Activated effector memory CD4-positive, alpha-beta T cell treated with Interleukin-2 at 50 U/mL for 16 hours (primary cell): ENCODE measurements around the gene PROX1.

Source experiments
- DNase-seq: peaks from one replicate; pipeline ENCODE4 v3.0.0-alpha.2; 2020

PROX1 gene, protein sequence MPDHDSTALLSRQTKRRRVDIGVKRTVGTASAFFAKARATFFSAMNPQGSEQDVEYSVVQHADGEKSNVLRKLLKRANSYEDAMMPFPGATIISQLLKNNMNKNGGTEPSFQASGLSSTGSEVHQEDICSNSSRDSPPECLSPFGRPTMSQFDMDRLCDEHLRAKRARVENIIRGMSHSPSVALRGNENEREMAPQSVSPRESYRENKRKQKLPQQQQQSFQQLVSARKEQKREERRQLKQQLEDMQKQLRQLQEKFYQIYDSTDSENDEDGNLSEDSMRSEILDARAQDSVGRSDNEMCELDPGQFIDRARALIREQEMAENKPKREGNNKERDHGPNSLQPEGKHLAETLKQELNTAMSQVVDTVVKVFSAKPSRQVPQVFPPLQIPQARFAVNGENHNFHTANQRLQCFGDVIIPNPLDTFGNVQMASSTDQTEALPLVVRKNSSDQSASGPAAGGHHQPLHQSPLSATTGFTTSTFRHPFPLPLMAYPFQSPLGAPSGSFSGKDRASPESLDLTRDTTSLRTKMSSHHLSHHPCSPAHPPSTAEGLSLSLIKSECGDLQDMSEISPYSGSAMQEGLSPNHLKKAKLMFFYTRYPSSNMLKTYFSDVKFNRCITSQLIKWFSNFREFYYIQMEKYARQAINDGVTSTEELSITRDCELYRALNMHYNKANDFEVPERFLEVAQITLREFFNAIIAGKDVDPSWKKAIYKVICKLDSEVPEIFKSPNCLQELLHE

DNA sequence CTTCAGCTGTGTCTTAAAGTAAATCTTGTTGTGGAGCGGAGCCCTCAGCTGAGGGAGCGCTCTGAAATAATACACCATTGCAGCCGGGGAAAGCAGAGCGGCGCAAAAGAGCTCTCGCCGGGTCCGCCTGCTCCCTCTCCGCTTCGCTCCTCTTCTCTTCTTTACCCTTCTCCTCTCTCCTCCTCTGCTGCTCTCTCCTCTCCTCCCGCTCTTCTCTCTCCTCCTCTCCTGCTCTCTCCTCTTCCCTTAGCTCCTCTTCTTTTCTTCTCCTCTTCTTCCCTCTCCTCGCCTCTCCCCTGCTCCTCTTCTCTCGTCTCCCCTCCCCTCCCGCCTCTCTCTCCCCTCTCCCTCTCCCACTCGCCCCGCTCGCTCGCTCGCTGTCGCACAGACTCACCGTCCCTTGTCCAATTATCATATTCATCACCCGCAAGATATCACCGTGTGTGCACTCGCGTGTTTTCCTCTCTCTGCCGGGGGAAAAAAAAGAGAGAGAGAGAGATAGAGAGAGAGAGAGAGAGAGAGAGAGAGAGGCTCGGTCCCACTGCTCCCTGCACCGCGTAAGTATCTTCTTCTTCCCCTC lies at the start of gene PROX1:
PROX1 (plus strand) TSS at position 47 of the 580 bp plus-strand sequence. CDS start 8,563 bp downstream, outside the sequence.
- peak; percentile 5 for DNase-seq

DNA sequence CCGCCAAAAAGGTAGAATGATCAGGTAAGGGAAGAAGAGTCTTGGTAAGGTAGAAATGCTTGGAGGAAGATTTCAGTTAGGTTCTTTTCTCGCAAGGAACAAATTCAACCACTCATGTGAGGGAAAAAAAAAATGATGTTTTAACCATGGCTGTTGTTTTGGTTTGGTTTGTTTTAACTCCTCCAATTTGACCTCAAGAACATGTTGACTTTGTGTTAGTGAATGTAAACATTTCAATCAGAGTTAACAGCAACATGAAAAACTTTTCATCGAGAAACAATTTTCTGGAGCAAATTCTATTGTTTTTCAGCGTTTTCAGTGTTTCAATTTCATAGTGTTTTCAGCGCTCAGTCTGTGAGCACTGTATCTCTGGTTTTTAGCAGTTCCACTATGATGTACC lies 49.0 kb upstream of the PROX1 start:
- no peak for DNase-seq

DNA sequence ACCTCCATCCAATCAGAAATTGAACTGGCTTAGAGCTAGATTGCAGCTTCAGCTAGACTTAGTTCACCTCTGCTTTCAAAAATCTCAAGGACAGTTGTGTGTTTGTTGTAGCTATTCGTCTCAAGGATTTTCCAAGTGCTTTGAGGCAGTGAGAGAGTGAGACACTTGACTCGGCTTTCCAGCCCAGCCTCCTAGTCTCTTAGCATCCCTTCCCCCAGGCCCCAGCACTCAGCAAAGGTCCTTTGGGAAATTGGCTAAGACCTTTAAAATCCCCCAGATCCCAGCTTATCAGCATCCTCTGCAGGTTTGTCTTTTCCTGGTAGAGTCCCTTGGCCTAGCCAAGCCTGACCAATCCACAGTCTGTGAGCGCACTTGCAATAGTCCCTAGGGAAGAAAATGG lies 47.9 kb upstream of the PROX1 start:
- no peak for DNase-seq

DNA sequence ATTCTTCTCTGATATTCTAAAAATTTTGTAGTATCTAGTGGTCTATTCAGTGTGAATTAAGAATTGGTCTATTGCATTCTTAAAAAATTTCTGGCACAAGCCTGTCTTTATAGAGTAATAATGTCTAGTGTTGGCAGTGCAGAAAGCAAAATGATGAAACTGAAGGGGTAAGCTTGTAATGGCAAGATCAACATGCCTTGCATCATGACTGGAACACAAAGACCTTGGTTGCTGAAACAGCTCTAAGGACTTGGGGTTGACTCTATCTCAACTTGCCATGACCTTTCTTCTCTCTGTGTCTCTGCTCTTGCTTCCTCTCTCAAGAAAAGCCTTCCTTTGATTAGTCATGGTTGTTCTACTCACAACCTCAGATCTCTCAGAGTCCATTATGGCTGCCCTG lies 46.8 kb upstream of the PROX1 start:
- DNase-seq = no peak

DNA sequence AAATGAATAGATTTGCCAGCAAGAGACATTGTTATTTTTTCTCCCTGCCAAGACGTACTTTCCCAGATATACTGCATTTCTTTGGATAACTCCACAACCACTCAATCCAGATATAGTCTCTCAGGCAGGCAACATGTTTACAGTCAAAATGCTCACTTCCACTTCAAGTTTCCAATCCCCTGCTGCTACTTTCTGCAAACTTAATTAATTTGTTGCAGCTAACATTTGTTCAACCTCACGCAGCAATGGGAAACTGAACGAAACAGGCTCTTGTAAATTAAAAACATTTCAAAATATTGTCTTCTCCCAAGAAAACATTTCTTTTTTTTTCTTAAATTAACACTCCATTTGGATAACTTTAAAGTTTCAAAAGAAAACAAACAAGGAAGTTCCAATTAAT lies 45.7 kb upstream of the PROX1 start:
- DNase-seq = no peak

DNA sequence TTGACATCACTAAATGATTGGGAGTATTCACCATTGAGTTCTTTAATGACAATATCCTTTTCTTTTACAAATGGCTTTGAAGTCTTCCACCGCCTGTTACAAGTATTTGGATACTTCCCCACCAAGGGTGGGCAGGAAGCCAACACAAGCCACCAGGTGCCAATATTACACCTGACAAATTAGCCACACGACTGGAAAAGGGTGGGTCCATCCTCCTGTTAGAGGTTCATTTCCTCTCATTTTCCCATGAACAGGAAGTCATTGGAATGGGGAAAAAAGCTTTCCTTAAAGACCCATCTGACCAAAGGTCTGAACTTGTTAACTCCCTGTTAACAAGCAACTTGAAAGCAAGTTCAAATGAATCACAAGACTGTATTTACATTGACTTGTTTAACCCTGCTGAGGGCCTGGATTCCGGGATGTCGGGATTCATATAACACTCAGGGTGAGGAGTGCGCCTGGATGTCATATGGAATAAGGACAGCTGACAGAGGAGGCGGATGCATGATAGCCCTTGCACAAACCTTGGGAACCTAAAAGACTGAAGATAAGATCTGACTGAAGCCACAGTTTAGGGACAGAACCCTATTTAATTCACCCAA lies 40.5 kb upstream of the PROX1 start:
- DNase-seq = no peak

DNA sequence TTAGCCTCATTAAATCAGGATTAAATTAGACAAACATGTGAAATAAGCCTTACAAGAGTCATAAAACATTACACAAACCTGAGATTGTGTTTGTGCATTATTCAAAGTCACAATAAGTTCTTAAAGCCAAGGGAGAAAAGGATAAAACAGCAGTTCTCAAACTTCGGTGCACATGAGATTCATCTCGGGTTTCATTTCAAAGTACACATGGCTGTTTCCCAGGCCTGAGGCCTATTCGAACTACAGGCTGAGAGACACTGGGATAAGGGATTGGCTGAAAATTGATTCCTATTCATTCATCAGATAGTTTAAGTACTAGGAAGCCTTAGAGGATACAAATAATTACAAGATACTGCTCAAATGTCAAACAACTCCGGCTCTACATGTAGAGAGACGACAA lies 35.9 kb upstream of the PROX1 start:
- DNase-seq = no peak

DNA sequence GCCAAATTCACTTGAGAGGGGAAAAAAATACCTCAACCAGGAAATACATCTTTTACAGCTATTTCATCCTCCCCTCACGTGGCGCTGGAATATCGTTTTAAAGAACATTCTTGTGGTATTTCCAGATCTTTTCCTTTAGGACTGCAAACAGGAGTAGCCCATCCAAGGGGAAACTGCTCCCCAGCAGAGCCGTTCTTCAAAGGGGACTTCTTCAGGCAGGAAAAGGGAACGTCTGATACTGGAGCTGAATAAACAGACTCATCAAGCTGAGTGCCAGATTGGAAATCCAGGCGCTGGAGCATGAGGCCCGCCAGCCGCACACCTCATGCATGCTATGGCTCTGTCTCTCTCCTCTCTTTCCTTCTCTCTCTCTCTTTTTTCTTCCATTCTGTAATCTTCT lies 34.0 kb upstream of the PROX1 start:
- DNase-seq = no peak

DNA sequence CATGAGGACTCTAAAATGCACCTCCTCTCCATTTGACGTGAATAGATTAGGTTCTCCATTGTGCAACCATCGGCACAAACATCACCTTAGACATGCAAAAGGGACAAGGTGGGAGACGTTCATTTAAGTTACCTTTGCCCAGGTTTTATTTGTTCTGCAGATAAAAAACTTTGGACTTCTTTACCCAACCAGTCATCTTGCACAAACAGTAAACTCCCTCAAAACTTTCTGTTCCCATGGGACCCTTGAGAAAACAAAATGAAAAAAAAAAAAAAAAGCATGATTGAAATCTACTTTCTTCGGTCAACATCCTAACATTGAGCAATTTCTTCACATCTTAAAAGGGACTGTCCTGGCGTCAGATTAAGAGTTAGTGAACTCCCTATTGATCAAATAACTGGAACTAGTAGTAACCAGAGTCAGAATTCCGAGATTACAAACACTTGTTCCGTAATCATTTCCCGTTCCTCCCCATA lies 31.4 kb upstream of the PROX1 start:
- no peak for DNase-seq

DNA sequence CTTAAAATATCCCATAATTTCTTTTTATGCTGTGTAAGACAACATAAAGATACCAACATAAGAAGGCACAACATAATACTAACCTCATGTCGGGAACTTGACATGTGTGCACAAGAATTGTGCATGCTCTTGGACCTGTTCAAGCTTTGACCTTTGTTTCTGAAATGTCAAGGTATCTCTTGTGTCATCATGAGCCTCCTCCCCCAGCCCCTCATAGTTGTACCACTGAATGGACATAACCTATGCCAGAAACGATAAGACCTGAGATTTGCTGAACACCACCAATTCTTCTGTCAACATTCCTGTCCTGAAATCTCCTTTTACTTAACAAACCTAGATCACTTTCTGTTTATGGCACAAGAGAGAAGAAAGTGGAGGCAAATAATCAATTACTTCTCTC lies 29.4 kb upstream of the PROX1 start:
- DNase-seq = no peak

DNA sequence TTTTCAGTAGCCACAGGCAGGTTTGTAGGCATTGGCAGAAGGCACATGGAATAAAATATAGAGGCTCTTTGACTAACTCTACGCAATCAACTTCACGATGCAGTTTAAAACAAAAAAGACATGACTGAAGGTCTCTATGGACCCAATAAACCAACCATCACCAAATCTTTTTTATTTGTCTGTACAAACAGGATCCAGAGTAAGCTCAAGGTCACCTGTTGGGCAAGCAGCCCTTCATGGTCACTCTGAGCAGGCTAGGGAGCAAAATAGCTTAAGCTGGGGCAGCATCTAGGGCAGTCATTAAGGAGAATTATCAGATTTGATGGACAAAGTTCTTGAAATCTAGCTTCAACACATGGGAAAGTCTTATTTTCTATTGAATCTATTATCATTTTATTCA lies 26.8 kb upstream of the PROX1 start:
- no peak for DNase-seq

DNA sequence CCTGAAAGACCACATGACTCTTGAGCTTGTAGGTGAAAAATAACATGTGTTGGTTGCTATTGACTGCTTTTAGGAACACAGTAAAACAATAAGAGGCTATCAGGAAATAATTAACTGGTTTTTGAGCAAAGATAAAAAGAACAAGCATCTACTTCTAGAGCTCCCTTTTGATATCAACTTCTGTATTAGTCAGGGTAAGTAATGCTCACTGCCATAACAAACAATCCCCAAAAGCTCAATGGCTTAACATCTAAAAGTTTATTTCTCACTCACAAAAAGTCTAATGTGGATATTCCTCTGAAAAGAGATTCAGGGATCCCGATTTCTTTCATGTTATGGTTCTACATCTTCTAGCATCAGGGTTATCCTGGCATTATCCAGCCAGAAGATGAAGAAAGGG lies 25.3 kb upstream of the PROX1 start:
- no peak for DNase-seq

DNA sequence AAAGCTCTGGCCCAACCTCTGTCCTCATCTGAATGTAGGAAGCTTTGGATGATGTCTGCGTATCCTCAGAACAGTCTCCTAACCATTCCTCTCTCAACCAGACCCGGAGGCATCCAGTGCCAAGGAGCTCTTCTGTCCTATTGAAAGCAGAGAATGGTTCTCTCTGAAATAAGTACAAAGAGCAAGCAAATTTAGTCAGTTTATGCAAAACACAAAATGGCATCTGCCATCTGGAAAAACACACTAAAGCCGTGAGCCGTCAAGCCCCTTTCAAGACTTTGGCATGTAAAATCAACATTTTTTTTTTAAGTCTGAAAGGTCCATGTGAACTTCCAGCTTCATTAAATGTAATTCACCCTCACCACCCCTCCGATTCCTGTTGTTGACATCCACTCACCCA lies 21.7 kb upstream of the PROX1 start:
- no peak for DNase-seq

DNA sequence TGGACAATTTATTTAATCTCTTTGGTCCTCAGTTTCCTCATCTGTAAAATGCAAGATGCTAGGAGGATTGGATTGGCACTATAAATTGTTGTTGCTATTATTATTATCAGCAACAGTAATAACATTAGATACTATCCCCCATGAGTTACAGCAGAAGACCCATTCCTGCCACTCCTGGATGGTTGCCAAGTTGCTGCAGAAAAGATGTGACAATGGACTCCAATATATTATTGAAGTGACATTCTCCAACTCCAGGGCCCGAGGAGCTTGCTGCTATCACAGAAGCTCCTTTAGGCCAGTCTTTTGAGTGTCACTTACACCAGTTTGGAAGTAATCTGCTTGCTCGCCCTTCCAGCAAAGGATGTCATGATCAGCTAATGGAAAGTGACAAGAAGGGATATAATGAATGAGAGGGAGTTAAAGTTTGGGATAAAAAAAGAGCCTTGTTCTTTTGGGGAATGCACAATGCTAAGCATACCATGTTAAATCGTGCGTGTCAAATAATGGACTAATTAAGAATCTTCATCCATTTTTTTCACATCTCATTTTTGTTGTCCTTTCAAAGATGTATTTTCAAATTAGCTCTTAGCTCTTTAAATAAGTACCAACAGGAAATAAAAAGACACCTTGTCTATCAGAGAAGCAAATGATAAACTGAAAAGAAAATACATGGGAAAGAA lies 19.5 kb upstream of the PROX1 start:
- no peak for DNase-seq

DNA sequence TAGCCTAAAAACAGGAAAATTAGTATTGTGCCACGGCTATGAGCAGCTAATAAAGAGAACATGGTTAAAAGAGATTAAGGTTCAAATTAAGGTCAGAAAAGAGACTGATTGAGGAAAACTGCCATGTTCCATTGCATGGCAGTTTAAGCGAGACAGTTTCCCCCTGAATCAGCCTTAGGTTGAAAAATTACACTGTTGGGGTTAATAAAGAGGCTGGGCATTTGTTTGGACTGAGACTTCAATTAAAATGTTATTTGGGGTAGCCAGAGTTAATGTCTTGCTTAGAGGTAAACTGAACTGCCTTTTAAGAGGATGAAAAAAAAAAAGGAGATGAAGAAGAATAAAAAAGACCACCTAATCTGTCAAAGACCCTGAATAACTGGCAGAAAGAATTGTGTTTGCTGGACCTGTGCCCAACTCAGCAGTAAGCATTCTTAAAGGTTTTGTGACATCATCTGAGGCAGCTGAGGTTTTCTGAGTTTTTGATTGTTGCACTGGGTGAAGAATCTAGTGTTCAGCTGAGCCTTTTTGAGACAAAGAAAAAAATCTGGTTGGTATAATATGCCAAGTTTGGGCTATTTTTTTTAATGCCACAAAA lies 17.7 kb upstream of the PROX1 start:
- DNase-seq = no peak

DNA sequence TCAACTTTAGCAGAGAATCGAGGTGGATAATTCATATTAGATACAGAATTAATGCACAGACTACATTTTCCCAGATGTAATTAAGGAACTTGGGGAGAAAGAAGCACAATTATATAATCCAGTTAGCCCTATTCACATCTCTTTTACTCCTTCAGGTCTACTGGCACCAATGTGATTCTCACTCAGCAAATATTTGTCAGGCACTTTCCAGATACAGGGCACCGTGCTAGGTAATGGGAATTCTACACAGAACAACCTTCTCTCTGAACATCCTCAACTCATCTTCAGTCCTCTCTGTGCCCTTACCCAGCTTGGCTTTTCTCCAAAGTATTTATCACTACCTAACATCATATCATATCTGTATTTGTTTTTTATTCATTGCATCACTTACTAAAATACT lies 15.6 kb upstream of the PROX1 start:
- no peak for DNase-seq

DNA sequence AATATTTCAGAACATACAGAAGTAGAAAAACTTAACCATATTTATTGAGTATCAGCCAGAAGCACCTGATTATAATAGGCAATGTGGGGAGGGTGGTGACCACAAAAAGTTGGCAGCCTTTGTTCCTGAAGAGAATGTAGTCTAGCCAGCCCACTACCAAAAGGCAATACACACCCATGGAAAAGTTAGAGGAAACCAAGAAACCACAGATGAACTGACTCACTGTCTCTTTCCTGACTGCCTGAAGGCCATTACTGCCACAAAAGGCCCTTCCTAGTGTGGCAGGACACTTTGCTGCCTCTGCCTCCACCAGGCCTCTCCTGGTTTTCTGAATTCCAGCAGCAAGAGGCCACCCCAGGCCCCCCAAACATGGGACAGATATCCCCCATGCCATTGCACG lies 14.6 kb upstream of the PROX1 start:
- no peak for DNase-seq

DNA sequence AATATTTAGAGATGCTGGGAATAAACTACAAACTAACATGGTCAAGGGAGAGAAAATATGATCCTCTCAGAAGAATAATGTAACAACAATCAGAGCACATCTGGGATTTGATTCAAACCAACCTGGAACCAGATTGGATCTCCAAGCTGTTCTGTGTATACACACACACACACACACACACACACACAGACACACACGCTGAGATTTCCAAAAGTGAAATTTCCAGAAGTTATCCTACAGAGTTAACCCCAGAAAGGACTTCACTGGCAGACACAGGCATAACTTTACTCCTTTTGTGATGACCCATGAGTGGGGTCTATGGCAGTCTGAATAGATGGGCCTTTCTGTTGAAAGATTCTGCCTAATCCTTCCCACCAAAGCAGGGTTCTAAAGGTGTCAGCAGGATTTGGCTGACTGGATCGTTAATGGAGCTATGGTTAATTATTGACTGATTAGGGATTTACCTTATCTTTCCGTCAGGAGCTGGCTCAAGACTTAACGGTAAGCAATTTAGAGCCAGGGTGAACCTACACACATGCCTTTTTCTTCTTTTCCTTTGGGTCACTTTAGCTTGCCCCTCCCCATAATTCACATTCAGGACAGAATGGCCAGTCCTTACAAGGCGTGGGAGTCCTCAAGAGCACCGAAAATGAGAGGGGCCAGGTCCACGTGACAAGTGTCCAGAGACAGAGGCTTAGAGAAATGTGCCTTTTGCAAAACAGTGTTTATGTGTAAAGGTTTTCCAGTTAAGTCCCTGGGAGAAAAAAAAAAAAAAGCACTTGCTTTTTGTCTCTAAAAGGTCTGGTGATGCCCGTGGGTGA lies 10.9 kb upstream of the PROX1 start:
- no peak for DNase-seq

DNA sequence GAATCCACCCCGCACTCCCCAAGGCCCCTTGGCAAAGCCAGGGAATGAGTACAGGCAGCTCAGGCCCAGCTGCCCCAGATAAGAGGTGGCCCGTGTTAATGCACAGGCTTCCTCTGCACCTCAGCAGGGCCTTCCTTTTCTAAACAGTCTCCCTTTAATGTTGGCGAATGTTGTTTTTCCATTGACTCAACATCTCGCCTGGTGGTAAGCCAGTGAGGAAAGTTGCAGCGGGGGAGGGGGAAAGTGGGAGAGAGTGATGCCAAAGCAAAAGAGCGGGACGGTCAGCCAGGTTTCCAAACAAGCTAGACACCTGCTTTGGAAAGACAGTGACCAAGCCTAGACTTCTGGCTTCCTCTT lies 10.3 kb upstream of the PROX1 start:
- DNase-seq = no peak

DNA sequence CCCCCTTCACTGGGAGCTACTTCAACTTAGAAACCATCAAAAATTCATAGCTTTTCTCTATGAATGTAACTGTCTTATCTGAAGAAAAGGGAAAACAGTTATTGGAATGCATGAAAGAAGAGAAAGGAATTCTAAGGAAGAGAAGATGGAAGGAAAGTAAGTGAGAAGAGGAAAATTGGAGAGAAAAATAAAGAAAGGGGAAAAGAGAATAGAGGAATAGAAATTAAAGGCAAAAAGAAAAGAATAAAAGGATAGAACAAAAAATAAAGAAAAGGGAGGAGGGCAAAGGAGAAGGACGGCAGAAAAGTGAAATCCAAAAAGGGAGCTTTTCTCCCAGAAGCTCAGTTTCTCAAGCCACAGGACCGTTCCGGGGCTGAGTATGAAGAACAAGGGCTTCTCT lies 9.9 kb upstream of the PROX1 start:
- DNase-seq = no peak

DNA sequence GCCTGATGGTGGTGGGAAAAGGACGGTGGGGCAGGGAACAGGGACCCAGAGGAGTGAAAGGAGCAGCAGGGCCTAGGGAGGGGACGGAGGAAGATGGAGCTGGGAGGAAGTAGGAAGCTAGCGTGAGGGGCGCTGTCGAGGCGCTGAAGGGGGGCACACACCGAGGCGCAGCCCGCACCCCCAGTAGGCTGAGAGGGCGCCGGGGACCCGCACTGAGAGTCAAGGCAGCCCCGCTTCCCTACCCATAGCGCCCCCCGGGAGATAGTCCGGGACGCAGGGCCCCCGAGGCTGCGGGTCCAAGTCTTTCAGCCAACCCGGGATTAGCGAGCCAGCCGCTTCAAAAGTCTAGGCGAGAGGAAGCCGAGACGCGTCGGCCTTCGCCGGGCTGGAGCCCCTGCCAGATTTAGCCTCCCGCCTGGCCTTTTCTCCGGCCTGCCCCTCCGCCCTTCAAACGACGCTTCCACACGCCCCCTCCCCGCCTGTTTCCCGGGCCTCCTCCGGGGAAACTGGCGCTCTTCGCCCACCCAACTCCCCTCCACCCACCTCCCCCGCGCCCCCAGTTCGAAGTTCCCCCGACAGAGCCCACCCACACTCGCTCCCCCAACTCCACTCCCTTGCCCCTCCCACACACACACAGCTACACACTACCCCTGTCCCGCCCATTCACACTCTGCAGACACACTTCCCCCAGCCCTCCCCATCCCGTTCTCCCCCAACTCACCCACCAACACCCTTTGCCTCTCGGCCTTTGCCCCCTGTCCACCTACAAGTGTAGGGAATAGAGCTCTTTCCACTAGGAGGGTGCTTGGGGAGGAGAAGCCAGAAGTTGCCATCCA lies 7.8 kb upstream of the PROX1 start:
- DNase-seq = no peak
